NB4 (cell line): ENCODE measurements around the gene INCENP.

Experiments used
- DNase-seq: peaks from one replicate; pipeline ENCODE4 v3.0.0; 2010; ENCODE audit warnings: low read depth
- H3K4me3 ChIP-seq: one replicate; pipeline ENCODE4 v1.5.1; 2011; ENCODE audit warnings: mild to moderate bottlenecking, low read depth, low read length, moderate library complexity
- MAX ChIP-seq: IDR thresholded peaks from 2 replicates; pipeline ENCODE4 v1.6.1; 2011; ENCODE audit warnings: low read depth, low read length
- MYC ChIP-seq: IDR thresholded peaks from 2 replicates; pipeline ENCODE4 v1.6.1; 2011; ENCODE audit warnings: low read depth, low read length
- POLR2A ChIP-seq: IDR thresholded peaks from 2 replicates; pipeline ENCODE4 v1.6.1; 2011; ENCODE audit warnings: mild to moderate bottlenecking; ENCODE audit not compliant: insufficient read length; ENCODE audit errors: extremely low read depth
- TF ChIP-seq, protein P1 (sequence below): IDR thresholded peaks from one replicate; pipeline ENCODE4 v1.5.1; 2012; ENCODE audit warnings: low read depth, low read length

The INCENP gene

DNA sequence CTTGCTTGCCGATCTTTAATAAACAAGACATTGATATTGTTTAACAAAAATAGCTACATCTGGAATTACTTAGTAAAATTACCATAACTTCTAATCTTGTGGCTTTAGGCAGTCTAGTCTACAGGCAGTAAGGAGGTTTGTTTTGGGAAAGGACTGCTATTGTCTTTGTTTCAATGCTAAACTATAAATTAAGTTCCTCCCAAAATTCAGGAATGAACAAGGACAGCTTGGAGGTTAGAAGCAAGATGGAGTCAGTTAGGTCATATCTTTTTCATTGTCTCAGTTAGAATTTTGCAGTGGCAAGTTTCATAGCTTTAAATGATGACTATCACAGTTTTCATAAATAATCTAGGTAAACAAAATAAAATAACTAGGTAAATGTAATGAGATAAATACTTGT is 36.1 kb upstream of the INCENP start:
- TF ChIP-seq MAX: no peak
- no peak for TF ChIP-seq MYC
- TF ChIP-seq POLR2A: no peak
- TF ChIP-seq, protein P1, sequence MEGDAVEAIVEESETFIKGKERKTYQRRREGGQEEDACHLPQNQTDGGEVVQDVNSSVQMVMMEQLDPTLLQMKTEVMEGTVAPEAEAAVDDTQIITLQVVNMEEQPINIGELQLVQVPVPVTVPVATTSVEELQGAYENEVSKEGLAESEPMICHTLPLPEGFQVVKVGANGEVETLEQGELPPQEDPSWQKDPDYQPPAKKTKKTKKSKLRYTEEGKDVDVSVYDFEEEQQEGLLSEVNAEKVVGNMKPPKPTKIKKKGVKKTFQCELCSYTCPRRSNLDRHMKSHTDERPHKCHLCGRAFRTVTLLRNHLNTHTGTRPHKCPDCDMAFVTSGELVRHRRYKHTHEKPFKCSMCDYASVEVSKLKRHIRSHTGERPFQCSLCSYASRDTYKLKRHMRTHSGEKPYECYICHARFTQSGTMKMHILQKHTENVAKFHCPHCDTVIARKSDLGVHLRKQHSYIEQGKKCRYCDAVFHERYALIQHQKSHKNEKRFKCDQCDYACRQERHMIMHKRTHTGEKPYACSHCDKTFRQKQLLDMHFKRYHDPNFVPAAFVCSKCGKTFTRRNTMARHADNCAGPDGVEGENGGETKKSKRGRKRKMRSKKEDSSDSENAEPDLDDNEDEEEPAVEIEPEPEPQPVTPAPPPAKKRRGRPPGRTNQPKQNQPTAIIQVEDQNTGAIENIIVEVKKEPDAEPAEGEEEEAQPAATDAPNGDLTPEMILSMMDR: no peak
- DNase-seq: no peak
- H3K4me3 ChIP-seq: no peak overlapping the region

GRCh38 chr11:62088331-62088933 is 35.4 kb upstream of the INCENP start:
- H3K4me3 ChIP-seq: no peak overlapping the region
- no peak for DNase-seq
- no peak for TF ChIP-seq MYC
- TF ChIP-seq, protein P1: no peak
- TF ChIP-seq MAX: no peak

- H3K4me3 ChIP-seq: no peak overlapping the region
- TF ChIP-seq, protein P1: no peak
- TF ChIP-seq MYC (no peak), MAX (no peak), POLR2A (no peak)
- no peak for DNase-seq
Measured at GRCh38 chr11:62103141-62103540, 20.7 kb upstream of the INCENP start.

DNA sequence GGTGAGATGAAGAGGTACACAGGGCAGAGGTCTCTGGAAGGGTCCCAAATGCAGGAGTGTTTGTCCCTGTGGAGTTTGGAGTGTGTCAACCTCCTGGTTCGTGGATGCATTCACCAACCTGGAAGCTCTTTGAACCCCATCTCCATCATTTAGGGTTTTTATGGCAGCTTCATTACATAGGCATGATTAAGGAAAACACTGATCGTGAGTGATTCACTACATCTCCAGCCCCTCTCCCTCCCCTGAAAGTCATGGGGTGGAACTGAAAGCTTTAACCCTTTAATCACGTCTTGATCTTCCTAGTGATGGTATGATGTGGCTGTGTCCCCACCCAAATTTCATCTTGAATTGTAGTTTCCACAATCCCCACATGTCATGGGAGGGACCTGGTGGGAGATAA is 19.8 kb upstream of the INCENP start:
- H3K4me3 ChIP-seq: no peak overlapping the region
- no peak for DNase-seq
- TF ChIP-seq POLR2A (no peak), MYC (no peak), MAX (no peak)
- TF ChIP-seq, protein P1: no peak

- TF ChIP-seq, protein P1: no peak
- TF ChIP-seq POLR2A: no peak
- H3K4me3 ChIP-seq: no peak overlapping the region
- no peak for DNase-seq
Measured at GRCh38 chr11:62104816-62105653, 18.8 kb upstream of the INCENP start.

DNA sequence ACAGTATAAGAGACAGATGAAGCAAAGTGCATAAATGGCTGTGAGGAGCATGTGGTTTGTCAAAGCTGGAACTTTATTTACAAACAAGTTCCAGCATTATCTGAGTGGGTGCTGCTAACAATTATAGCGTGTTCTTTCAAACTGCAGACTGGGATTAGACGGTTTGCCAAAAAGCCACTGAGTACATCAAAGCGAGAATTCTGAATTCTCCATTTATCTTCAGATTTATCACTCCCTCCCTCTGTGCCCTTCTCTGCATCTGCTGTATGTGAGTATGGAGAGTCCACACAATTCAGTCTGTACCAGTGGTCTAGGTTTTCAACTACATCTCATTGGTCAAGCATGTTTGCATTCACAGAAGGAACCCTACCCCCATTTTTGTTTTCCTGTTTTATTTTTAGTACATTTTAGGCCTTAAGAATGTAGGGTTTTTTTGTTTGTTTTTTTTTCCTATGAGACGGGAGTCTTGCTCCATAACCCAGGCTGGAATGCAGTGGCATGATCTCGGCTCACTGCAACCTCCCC is 18.1 kb upstream of the INCENP start:
- no peak overlapping the region for H3K4me3 ChIP-seq
- TF ChIP-seq, protein P1: no peak
- TF ChIP-seq MYC (no peak), POLR2A (no peak), MAX (no peak)
- no peak for DNase-seq
